ENCODE results near the gene MAP3K20.

DNA sequence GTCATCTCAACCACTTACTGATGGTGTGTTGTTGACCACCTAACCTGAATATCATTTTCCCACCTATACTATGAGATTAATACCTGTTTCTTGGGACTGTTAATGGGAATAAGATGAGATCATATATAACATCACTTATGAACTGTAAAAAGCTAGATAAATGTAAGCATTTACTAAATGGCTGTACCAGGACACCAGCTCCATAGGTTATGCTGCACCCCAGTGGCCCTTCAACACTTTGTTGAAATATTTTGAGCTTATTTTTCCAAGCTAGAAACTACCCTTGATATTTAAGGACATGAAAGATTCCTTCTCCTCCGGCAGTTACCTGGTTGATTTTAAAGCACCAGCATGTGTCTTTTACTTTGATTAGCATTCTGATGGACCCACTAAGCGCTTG lies 141.0 kb downstream of the MAP3K20 start:
- TF ChIP-seq, protein P1, sequence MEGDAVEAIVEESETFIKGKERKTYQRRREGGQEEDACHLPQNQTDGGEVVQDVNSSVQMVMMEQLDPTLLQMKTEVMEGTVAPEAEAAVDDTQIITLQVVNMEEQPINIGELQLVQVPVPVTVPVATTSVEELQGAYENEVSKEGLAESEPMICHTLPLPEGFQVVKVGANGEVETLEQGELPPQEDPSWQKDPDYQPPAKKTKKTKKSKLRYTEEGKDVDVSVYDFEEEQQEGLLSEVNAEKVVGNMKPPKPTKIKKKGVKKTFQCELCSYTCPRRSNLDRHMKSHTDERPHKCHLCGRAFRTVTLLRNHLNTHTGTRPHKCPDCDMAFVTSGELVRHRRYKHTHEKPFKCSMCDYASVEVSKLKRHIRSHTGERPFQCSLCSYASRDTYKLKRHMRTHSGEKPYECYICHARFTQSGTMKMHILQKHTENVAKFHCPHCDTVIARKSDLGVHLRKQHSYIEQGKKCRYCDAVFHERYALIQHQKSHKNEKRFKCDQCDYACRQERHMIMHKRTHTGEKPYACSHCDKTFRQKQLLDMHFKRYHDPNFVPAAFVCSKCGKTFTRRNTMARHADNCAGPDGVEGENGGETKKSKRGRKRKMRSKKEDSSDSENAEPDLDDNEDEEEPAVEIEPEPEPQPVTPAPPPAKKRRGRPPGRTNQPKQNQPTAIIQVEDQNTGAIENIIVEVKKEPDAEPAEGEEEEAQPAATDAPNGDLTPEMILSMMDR (IDR thresholded peaks at IDR 0.05), result no peak
- no peak for TF ChIP-seq EZH2 (IDR thresholded peaks at IDR 0.05)

Data from neural progenitor cell (in vitro differentiated cells).